Parathyroid adenoma (tissue), 2 donors: ENCODE measurements around the gene MAP3K20.

Source experiments
- H2AFZ ChIP-seq: fragments of 300-600 bp; sonication (generic); one replicate; pipeline ENCODE4 v1.7.0; 2017; ENCODE audit warnings: antibody characterized with exemption, mild to moderate bottlenecking
- H3K27ac ChIP-seq: fragments of 300-600 bp; sonication (generic); one replicate; pipeline ENCODE4 v1.7.0; 2017
- H3K27me3 ChIP-seq: fragments of 300-600 bp; sonication (generic); one replicate; pipeline ENCODE4 v1.7.0; 2017; ENCODE audit warnings: low read length; ENCODE audit not compliant: control insufficient read depth, insufficient read depth
- H3K36me3 ChIP-seq: fragments of 300-600 bp; sonication (generic); one replicate; pipeline ENCODE4 v1.7.0; 2017; ENCODE audit warnings: low read length; ENCODE audit not compliant: control insufficient read depth, insufficient read depth
- H3K4me1 ChIP-seq: fragments of 300-600 bp; sonication (generic); one replicate; pipeline ENCODE4 v1.7.0; 2017; ENCODE audit warnings: control low read depth
- H3K4me2 ChIP-seq: fragments of 300-600 bp; sonication (generic); one replicate; pipeline ENCODE4 v1.7.0; 2017; ENCODE audit warnings: low read length
- H3K4me3 ChIP-seq: fragments of 300-600 bp; sonication (generic); one replicate; pipeline ENCODE4 v1.7.0; 2017; ENCODE audit warnings: low read depth, low read length
- H3K79me2 ChIP-seq: fragments of 300-600 bp; sonication (generic); one replicate; pipeline ENCODE4 v1.7.0; 2017; ENCODE audit warnings: control low read depth
- H3K9ac ChIP-seq: fragments of 300-600 bp; sonication (generic); one replicate; pipeline ENCODE4 v1.7.0; 2017; ENCODE audit warnings: mild to moderate bottlenecking
- H3K9me3 ChIP-seq: fragments of 300-600 bp; sonication (generic); one replicate; pipeline ENCODE4 v1.7.0; 2017; ENCODE audit warnings: low read length; ENCODE audit not compliant: control insufficient read depth
- TF ChIP-seq, protein P1 (sequence below): fragments of 300-600 bp; sonication (generic); IDR thresholded peaks from one replicate; pipeline ENCODE4 v1.7.0; 2017; ENCODE audit warnings: antibody characterized with exemption, mild to moderate bottlenecking
- donor health status: primary hyperparathyroidism.

MAP3K20 gene

DNA sequence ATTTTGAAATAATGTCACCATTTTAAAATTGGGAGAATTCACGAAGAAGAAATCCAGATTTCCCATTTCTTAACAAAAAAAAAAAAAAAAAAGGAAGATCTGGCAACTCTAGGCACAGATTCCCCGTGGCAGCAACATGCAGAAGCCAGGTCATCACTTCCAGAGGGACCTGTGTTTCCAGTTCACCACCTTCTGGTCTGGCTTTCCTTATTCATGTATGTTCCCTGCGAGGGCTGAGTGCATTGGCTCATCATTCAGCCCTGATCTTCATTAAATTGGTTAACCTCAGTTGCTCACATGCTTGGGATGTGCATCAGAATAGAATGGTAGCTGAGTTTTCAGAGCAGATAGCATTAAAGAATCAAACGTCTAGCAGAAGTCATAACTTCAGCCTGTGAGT, 25.0 kb upstream of the MAP3K20 start:
- Histone ChIP-seq H3K27me3 (no peaks in the 10 kb centered on the region), H3K4me3 (no peak overlapping the region), H3K9ac (no peak overlapping the region), H3K36me3 (no peaks in the 10 kb centered on the region), H3K9me3 (no peaks in the 10 kb centered on the region), H3K4me2 (no peak overlapping the region), H3K79me2 (no peaks in the 10 kb centered on the region), H2AFZ (no peak overlapping the region), H3K27ac (no peak overlapping the region), H3K4me1 (no peaks in the 10 kb centered on the region)
- TF ChIP-seq, protein P1, sequence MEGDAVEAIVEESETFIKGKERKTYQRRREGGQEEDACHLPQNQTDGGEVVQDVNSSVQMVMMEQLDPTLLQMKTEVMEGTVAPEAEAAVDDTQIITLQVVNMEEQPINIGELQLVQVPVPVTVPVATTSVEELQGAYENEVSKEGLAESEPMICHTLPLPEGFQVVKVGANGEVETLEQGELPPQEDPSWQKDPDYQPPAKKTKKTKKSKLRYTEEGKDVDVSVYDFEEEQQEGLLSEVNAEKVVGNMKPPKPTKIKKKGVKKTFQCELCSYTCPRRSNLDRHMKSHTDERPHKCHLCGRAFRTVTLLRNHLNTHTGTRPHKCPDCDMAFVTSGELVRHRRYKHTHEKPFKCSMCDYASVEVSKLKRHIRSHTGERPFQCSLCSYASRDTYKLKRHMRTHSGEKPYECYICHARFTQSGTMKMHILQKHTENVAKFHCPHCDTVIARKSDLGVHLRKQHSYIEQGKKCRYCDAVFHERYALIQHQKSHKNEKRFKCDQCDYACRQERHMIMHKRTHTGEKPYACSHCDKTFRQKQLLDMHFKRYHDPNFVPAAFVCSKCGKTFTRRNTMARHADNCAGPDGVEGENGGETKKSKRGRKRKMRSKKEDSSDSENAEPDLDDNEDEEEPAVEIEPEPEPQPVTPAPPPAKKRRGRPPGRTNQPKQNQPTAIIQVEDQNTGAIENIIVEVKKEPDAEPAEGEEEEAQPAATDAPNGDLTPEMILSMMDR, result no peak

DNA sequence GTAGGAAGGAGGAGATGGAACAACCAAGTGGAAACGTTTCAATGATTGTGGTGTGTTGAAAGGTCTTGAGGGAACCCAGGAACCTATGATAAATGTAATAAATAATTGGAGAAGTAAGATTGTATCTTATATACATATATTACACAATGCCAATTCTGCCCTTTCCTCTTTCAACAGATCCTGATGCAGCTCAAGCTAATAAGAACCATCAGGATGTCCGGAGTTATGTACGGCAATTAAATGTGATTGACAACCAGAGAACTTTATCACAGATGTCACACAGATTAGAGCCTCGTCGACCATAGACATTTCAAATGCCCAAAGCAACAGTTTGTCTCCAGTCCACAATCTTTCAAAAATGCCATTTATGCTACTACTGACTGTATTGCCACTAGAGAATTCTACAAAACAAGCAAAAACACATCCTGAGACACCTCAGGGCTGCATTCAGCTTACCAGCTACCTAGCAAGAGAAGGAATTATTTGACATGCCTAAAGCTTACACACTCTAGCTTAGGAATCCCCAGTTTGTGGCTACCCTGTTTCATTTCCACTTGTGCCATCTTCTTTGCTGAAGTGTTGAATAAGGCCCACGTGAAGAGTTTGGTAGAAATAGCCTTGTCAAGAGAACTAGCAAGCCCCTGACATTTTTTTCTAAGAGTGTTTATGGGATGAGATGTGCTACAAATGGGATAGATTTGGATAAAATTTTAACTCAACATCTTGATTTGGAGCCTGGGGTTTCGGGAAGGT, 24.0 kb upstream of the MAP3K20 start:
- H3K9me3 ChIP-seq, result no peaks in the 10 kb centered on the region
- no peak overlapping the region for H2AFZ ChIP-seq
- no peaks in the 10 kb centered on the region for H3K79me2 ChIP-seq
- H3K36me3 ChIP-seq, result no peaks in the 10 kb centered on the region
- no peaks in the 10 kb centered on the region for H3K4me1 ChIP-seq
- H3K4me2 ChIP-seq, result no peak overlapping the region
- no peaks in the 10 kb centered on the region for H3K27me3 ChIP-seq
- no peak overlapping the region for H3K27ac ChIP-seq
- H3K4me3 ChIP-seq, result no peak overlapping the region
- TF ChIP-seq, protein P1, result no peak
- H3K9ac ChIP-seq, result no peak overlapping the region

DNA sequence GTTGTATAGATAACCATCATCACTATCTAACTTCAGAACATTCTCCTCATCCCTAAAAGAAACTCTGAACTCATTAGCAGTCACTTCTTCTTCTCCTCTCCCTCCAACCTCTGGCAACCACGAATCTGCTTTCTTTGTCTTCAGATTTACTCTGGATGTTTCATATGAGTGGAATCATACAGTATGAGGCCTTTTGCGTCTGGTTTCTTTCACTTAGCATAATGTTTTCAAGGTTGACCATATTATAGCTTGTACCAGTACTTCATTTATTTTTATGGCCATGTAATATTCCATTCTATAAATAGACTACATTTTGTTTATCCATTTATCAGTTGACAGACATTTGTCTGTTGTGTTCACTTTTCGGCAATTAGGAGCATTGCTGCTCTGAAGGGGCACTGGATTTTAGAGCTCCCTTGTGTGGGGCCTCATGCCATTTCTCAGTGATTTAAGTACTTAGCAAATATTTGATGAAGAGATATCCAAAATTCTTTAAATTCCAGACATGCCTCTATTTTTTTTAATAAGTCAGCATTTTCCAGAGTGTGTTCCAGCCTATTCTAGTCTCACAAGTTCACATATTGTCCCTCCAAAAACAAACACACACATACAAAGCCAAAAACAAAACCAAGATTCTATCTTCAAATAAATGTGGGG, 22.5 kb upstream of the MAP3K20 start:
- no peaks in the 10 kb centered on the region for H3K9me3 ChIP-seq
- no peaks in the 10 kb centered on the region for H3K27me3 ChIP-seq
- H3K36me3 ChIP-seq, result no peaks in the 10 kb centered on the region
- H3K9ac ChIP-seq, result no peak overlapping the region
- no peaks in the 10 kb centered on the region for H3K4me1 ChIP-seq
- TF ChIP-seq, protein P1, result no peak
- no peak overlapping the region for H3K4me2 ChIP-seq
- no peak overlapping the region for H2AFZ ChIP-seq
- H3K79me2 ChIP-seq, result no peaks in the 10 kb centered on the region
- H3K27ac ChIP-seq, result no peak overlapping the region
- H3K4me3 ChIP-seq, result no peak overlapping the region

DNA sequence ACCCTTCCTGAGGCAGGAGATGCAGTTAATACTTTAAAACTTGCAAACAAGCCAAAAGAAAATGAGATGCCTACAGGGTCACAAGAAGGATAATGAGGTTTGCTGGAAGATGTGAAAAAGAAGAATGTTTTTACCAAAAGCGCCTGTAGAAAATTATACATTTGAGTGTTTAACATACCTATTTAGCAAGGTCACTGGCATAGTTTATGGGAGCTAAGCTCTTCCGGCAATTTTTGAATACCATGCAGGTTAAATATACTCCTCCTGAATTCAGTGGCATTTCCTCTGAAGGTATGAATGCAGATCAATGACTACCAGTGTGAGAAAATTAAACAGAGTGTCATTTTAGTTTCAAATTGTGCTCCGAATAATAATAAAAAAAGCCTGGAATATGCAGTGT, 21.2 kb upstream of the MAP3K20 start:
- no peaks in the 10 kb centered on the region for H3K79me2 ChIP-seq
- H3K36me3 ChIP-seq, result no peaks in the 10 kb centered on the region

More for the DNA sequence above, 21.2 kb upstream of the MAP3K20 start:
- no peaks in the 10 kb centered on the region for H3K27me3 ChIP-seq
- no peak overlapping the region for H3K9ac ChIP-seq
- TF ChIP-seq, protein P1, result no peak
- no peaks in the 10 kb centered on the region for H3K4me1 ChIP-seq
- no peak overlapping the region for H3K4me2 ChIP-seq
- H3K4me3 ChIP-seq, result no peak overlapping the region
- H2AFZ ChIP-seq, result no peak overlapping the region
- H3K27ac ChIP-seq, result no peak overlapping the region
- H3K9me3 ChIP-seq, result no peaks in the 10 kb centered on the region
